Measurements from ENCODE around the gene CACNA1D.
"Not testable (repeated sequence)": the region's sequence is repeated elsewhere in the genome, so short reads cannot be mapped to it uniquely, and the experiment has no call there.

CACNA1D gene

DNA sequence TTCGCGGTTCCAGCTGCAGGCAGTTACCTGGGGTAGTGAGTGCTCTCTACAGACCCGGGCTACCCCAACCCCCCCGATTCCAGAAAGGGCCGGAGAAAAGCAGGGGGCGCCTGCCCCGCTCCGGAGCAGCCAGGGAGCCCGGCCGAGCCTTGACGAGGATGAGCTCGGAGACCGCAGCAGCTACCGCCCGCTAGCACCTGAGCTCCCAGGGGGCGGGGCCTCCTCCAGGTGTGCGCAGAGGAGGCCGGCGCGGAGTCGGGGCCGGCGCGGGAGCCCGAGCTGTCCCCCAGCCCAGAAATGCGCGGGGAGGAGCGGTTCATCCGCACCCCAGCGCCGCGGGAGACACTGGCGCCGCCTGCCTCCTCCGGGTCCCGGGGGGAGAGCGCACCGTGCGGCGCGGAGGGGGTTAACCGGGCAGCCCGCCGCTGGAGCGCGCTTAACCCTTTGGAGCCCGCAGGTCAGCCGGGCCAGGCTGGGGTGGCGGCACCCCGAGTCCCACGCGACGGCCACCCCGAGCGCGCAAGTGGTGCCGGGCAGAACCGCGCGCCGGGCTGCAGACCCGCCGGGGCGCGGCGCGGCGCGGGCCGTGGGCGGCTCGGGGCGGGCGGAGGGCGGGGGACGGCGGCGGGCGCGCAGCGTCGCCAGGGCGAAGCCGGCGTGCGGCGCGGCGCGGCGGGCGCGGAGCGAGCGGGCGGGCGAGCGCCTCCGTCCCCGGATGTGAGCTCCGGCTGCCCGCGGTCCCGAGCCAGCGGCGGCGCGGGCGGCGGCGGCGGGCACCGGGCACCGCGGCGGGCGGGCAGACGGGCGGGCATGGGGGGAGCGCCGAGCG lies at the start of gene CACNA1D:
CACNA1D (plus strand) TSS at position 649 of the 829 bp plus-strand sequence. CDS start 556 bp downstream, outside the sequence.
- peak; percentile 65 for DNase-seq (ENCODE audit: low spot score)

GRCh38 chr3:53457068-53457467 lies 37.3 kb upstream of the CACNA1D start:
- DNase-seq (ENCODE audit: low spot score) = no peak

DNA sequence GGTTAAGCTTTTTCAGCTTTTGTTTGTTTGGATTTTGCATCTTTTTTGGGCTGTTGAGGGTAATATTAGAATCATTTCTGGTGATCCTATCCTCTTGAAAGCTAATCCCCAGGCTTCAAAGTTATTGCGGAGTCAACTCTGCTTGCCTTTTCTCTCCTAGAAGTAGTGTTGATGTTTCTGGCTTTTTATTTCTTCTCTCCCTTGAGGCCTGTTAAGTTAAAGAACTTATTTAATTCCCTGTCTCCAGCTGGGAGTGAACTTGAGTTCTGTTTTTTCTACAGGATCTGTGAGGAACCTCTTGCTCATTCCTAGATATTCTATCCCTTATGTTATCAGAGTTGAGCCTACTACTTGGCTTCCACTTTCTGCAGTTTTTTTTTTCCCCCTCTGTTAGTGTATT lies 34.1 kb upstream of the CACNA1D start:
- DNase-seq (ENCODE audit: low spot score) = no peak

DNA sequence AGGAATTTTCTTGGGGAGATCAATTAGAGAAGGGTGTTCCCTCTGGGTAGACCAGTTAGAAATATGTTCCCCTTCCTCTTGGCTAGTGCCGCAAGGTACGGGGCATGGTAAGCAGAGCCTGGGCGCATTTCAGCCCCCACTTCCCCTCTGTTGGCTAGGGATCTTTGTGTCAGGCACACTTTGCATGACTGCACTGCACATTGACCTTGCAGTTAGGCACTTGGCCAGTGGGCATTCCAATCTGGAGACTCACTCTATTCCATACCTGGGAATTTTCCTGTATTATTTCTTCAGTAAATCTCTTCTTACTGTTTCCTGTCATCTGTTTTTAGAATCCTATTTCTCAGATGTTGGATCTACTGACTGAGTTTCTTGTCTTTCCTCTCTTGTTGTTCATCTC lies 30.0 kb upstream of the CACNA1D start:
- DNase-seq (ENCODE audit: low spot score) = peak; percentile 51

DNA sequence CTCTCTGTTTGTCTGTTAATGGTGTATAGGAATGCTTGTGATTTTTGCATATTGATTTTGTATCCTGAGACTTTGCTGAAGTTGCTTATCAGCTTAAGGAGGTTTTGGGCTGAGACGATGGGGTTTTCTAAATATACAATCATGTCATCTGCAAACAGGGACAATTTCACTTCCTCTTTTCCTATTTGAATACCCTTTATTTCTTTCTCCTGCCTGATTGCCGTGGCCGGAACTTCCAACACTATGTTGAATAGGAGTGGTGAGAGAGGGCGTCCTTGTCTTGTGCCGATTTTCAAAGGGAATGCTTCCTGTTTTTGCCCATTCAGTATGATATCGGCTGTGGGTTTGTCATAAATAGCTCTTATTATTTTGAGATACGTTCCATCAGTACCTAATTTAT lies 24.7 kb upstream of the CACNA1D start:
- DNase-seq (ENCODE audit: low spot score) = not testable (repeated sequence)

GRCh38 chr3:53473422-53473821 lies 21.0 kb upstream of the CACNA1D start:
- no peak for DNase-seq (ENCODE audit: low spot score)

- DNase-seq (ENCODE audit: low spot score) = not testable (repeated sequence)
Measured at GRCh38 chr3:53476372-53476771, 18.0 kb upstream of the CACNA1D start.

GRCh38 chr3:53477689-53478088 lies 16.7 kb upstream of the CACNA1D start:
- DNase-seq (ENCODE audit: low spot score) = not testable (repeated sequence)

DNA sequence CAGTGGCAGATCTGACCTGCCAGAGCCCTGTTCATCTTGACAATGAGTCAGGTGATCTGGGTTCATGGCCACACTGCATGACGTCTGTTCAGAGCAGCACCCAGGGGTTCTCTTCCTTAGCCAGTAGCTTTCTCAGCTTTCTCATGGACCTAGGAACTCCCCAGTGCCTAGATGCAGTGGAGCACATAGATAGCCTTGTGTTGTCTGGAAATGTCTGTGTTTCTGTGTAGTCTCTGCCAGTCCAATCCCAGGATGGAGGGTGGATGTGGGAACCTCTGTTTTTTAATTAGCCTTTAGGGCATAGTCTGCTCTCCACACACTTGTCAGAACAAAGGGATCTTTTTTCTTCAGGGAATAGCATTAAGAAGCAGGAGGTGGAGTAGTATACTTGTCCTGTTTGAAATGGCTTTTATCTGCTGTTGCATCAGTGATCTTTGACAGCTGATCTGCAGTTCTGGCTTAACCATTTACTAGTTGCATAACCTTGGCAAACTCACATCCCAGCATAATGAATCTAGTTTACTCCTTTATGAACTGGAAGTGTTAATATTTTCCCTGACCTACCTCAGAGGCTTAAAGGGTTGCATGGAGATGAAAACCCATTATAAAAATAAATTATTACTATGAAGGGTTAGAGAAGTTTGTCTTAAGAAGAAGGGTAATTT lies 16.1 kb upstream of the CACNA1D start:
- peak; percentile 60 for DNase-seq (ENCODE audit: low spot score)

DNA sequence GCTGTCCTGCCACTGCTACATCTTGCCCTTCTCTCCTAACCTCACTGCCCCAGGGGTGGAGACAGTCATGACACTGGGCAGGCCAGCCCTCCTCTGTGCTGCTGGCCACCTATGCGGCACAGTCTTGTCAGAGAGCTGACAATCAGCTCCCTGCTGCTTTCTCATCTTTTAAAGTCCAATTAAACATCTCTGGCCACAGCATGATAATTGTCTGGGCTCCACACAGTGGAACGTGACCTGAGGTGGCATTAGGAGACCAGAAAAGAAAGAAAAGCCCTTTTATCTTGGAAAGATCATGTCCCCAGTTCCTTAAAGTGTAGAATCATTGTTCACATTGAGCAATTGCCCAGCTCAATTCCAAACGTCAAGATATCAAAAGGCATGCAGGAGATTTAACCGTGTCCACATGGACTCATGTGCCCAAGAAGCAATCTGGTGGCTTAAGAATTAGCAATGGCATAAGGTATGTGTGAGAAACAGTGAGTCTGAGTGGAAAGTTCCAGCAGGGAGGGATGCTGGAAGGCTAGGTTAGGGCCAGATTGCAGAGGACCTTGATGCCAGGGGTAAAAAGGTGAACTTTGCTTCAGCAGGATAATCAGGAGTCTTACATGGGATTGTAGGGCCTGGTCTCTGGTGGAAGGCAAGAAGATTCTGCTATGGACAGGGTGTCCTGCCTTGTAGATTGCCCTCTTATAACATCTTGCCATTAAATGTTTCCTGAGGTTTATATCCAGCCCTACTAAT lies 15.3 kb upstream of the CACNA1D start:
- DNase-seq (ENCODE audit: low spot score) = no peak

DNA sequence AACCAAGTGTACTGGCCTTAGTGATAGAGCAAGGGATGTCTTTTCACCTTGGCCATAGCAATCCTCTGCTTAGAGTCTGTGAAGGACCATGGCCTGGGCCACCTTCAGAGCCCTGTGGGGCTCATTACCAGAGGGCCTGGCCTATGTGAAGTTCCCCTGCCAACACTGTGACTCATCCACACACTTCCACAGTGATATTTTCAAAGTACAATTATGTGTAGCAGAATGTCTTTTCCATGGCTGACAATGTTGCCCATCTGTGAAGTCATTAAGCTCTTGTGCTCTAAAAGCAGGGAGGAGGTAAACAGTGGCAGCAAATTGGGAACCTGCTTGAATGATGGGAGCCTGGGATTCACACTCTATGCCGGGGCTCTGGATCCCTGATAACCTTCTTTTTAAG lies 12.2 kb upstream of the CACNA1D start:
- no peak for DNase-seq (ENCODE audit: low spot score)

GRCh38 chr3:53483821-53484220 lies 10.6 kb upstream of the CACNA1D start:
- DNase-seq (ENCODE audit: low spot score) = no peak

GRCh38 chr3:53484984-53485383 lies 9.4 kb upstream of the CACNA1D start:
- no peak for DNase-seq (ENCODE audit: low spot score)

GRCh38 chr3:53485675-53486403 lies 8.6 kb upstream of the CACNA1D start:
- peak; percentile 34 for DNase-seq (ENCODE audit: low spot score)

GRCh38 chr3:53486961-53487654 lies 7.3 kb upstream of the CACNA1D start:
- no peak for DNase-seq (ENCODE audit: low spot score)

GRCh38 chr3:53489386-53489785 lies 5.0 kb upstream of the CACNA1D start:
- DNase-seq (ENCODE audit: low spot score) = no peak

DNA sequence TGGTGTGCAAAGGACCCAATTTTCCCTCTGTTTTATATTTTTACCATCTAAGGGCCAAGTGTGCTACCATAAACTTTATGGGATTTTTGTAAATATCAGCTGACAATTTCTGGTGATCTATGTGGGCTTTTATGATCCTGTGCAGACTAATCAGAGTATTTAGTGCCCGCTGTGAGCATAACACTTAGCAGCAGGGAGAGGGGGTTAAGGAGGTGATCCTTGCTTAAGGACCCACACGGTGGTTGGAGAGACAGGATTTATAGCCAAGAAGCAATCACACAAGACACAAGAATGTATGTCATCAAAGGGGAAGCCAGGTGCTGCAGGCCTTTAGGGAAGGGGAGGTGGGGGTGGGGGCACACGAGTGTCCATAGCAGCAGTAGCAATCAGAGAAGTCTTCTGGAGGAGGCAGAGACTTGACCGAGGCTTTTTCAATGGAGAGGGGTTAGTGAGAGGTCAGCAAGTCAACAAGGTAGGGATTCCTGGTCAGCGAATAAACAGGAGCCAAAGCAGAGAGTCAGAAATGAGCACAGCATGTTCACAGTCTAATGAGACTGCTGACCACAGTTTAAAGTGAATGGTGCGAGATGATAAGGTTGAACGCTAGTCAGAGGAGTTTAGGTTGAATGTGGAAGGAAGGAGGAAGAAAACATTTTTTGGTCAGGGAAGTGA lies 4.5 kb upstream of the CACNA1D start:
- DNase-seq (ENCODE audit: low spot score) = no peak

GRCh38 chr3:53490459-53490968 lies 3.9 kb upstream of the CACNA1D start:
- no peak for DNase-seq (ENCODE audit: low spot score)

GRCh38 chr3:53491276-53491675 lies 3.1 kb upstream of the CACNA1D start:
- DNase-seq (ENCODE audit: low spot score) = no peak

GRCh38 chr3:53493595-53493962 lies 832 bp upstream of the CACNA1D start:
- DNase-seq (ENCODE audit: low spot score) = no peak

DNA sequence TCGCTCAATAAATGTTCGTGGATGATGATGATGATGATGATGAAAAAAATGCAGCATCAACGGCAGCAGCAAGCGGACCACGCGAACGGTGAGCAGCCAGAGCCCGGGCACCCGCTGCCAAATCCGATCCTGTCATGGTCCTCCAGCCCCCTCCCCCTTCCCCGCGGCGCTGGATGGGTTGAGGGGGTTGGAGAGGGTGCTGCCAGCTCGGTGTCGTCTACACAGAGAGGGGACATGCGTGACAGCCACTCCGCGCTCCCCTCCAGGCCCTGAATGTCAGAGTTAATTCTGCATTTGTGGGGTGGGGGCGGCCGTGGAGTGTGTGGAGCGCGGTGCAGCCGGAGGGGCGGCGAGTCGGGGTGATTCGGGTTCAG lies 722 bp downstream of the CACNA1D start:
- no peak for DNase-seq (ENCODE audit: low spot score)
